HepG2 (cell line): ENCODE data around the gene ATG9A. TPM values are rescaled to one million over a fixed set of nuclear protein-coding genes. Genes with fewer than 3 reads are reported as not detected.

ENCODE experiments used
- DNMT1 ChIP-seq: sonication (generic); formaldehyde crosslinking; IDR thresholded peaks from 2 replicates; pipeline ENCODE4 v1.5.1; 2020; ENCODE audit warnings: mild to moderate bottlenecking, missing genetic modification reagents
- DRAP1 ChIP-seq: IDR thresholded peaks from 2 replicates; pipeline ENCODE4 v1.6.1; 2016; ENCODE audit warnings: missing genetic modification reagents, missing compliant biosample characterization
- FOXP4 ChIP-seq: sonication (generic); formaldehyde crosslinking; IDR thresholded peaks from 2 replicates; pipeline ENCODE4 v1.4.0; 2020; ENCODE audit warnings: missing genetic modification reagents
- PBX2 ChIP-seq: IDR thresholded peaks from 2 replicates; pipeline ENCODE4 v1.6.1; 2016; ENCODE audit warnings: control low read depth
- SOX13 ChIP-seq, 3 experiments: fragments of 450-650 bp in 1 of 3; sonication (generic) in 1 of 3; formaldehyde crosslinking in 1 of 3; IDR thresholded peaks in 2 of 3; conservative IDR thresholded peaks in 1 of 3; 2 replicates each; pipeline versions ENCODE4 v1.5.0 to v1.6.1; 2016 to 2020; ENCODE audit warnings: antibody characterized with exemption in 1 of 3, mild to moderate bottlenecking in 1 of 3, missing compliant biosample characterization in 1 of 3, missing genetic modification reagents in 1 of 3, moderate library complexity in 1 of 3
- STAG1 ChIP-seq: sonication (generic); formaldehyde crosslinking; IDR thresholded peaks from 2 replicates; pipeline ENCODE4 v1.4.0; 2020; ENCODE audit warnings: missing genetic modification reagents
- ZBTB44 ChIP-seq: sonication (generic); formaldehyde crosslinking; IDR thresholded peaks from 2 replicates; pipeline ENCODE4 v1.4.0; 2020; ENCODE audit warnings: missing genetic modification reagents
- ZHX2 ChIP-seq, 2 experiments: sonication (generic) in 1 of 2; formaldehyde crosslinking in 1 of 2; IDR thresholded peaks; 2 replicates each; pipeline versions ENCODE4 v1.6.1 to v1.9.0; 2014 to 2022; ENCODE audit warnings: antibody characterized with exemption in 1 of 2, borderline replicate concordance in 1 of 2, inconsistent platforms in 1 of 2, low read depth in 1 of 2, missing genetic modification reagents in 1 of 2
- ZNF138 ChIP-seq: sonication (generic); formaldehyde crosslinking; IDR thresholded peaks from 2 replicates; pipeline ENCODE4 v1.5.0; 2020; ENCODE audit warnings: mild to moderate bottlenecking, low read depth, missing genetic modification reagents
- ZNF503 ChIP-seq: sonication (generic); formaldehyde crosslinking; IDR thresholded peaks from 2 replicates; pipeline ENCODE4 v1.4.0; 2020; ENCODE audit warnings: missing genetic modification reagents
- ZNF572 ChIP-seq: sonication (generic); formaldehyde crosslinking; IDR thresholded peaks from 2 replicates; pipeline ENCODE4 v1.5.1; 2020; ENCODE audit warnings: mild to moderate bottlenecking, missing genetic modification reagents
- ZNF710 ChIP-seq: sonication (generic); formaldehyde crosslinking; IDR thresholded peaks from 2 replicates; pipeline ENCODE4 v1.5.0; 2020; ENCODE audit warnings: mild to moderate bottlenecking, missing genetic modification reagents, borderline replicate concordance
- polyA plus RNA-seq, 8 experiments: library from polyadenylated mRNA; depleted of rRNA in 3 of 8; stranded (reverse) in 7 of 8; unstranded in 1 of 8; fragments of >200 nt; fragmentation: Illumina TruSeq in 4 of 8; extraction: Trizol in 4 of 8; gene quantifications; 2 replicates each; pipeline versions ENCODE4 v1.2.1 to v1.2.3, GENCODE V29; 2011 to 2016; ENCODE audit warnings: low read depth in 4 of 8, missing spikeins in 1 of 8, mixed read lengths in 1 of 8; ENCODE audit not compliant: insufficient read depth in 1 of 8
- total RNA-seq, 5 experiments: library from RNA; depleted of rRNA; stranded (reverse); fragments of >200 nt; fragmentation: Illumina TruSeq; extraction: Trizol; gene quantifications; 2 replicates each; pipeline ENCODE4 v1.2.3, GENCODE V29; 2016; ENCODE audit warnings: low read depth in 1 of 5

ATG9A gene
- total and polyA plus RNA-seq, 2 of the 13 experiments (the other 11 are each of a cell fraction or from before 2014, with no cell fraction given): 35.0 to 131 TPM

GRCh38 chr2:219228911-219229304, 528 bp downstream of the ATG9A start (continued):
- 0 out of 2 replicates have a peak, but pooled peaks have one; percentile 79 for TF ChIP-seq ZNF572
- no peak for TF ChIP-seq SOX13 (IDR thresholded peaks at IDR 0.05)
- TF ChIP-seq SOX13 (CRISPR knock-in tag; conservative IDR thresholded peaks at IDR 0.05 in 1 of 2, IDR thresholded peaks at IDR 0.05 in 1 of 2): 0 out of 4 replicates have a peak, but pooled peaks of 1 of the 2 experiments have one; percentile 17
- TF ChIP-seq DNMT1 (CRISPR knock-in tag): 0 out of 2 replicates have a peak, but pooled peaks have one; percentile 19
- no peak for TF ChIP-seq PBX2 (CRISPR knock-in tag)
- no peak for TF ChIP-seq ZBTB44 (CRISPR knock-in tag)
- no peak for TF ChIP-seq ZNF710 (CRISPR knock-in tag)
- TF ChIP-seq ZNF503: no peak
- TF ChIP-seq ZNF138 (CRISPR knock-in tag): peak; percentile 45; the same call in 1 of the 2 replicates
- TF ChIP-seq DRAP1: no peak
- no peak for TF ChIP-seq FOXP4
- no peak for TF ChIP-seq ZHX2 (IDR thresholded peaks at IDR 0.05; ENCODE audit: low read depth)
- TF ChIP-seq ZHX2 (CRISPR knock-in tag; IDR thresholded peaks at IDR 0.05; ENCODE audit: borderline replicate concordance): no peak
- TF ChIP-seq STAG1 (CRISPR knock-in tag): no peak
